ENCODE results near the gene PGAM1.

- no peak for TF ChIP-seq CTCF (IDR thresholded peaks at IDR 0.05)
- no peak for TF ChIP-seq POLR2A (IDR thresholded peaks at IDR 0.05)
- no peak for TF ChIP-seq POLR2AphosphoS5 (IDR thresholded peaks at IDR 0.05)
Measured at GRCh38 chr10:97434557-97434956, 8.6 kb downstream of the PGAM1 start.
